ENCODE results near the gene CDK6.
A peak's percentile ranks its signal among the peaks of the same experiment; 100 is the strongest.
"Not testable (repeated sequence)": the region's sequence is repeated elsewhere in the genome, so short reads cannot be mapped to it uniquely, and the experiment has no call there.

The CDK6 gene

GRCh38 chr7:92785923-92786322 lies 50.5 kb downstream of the CDK6 start:
- no peak for DNase-seq

- no peak for DNase-seq
These were observed 51.4 kb downstream of the CDK6 start for GRCh38 chr7:92784935-92785334.

GRCh38 chr7:92783260-92784201 lies 52.8 kb downstream of the CDK6 start:
- DNase-seq, result no peak

GRCh38 chr7:92782855-92783254 lies 53.5 kb downstream of the CDK6 start:
- DNase-seq, result no peak

GRCh38 chr7:92782236-92782635 lies 54.1 kb downstream of the CDK6 start:
- DNase-seq, result no peak

- no peak for DNase-seq
These were observed 55.2 kb downstream of the CDK6 start for GRCh38 chr7:92781117-92781720.

- DNase-seq, result no peak
These were observed 57.4 kb downstream of the CDK6 start for GRCh38 chr7:92778972-92779371.

- DNase-seq, result no peak
These were observed 58.4 kb downstream of the CDK6 start for GRCh38 chr7:92777993-92778392.

GRCh38 chr7:92773808-92774207 lies 62.6 kb downstream of the CDK6 start:
- no peak for DNase-seq

- peak; percentile 62 for DNase-seq
These were observed 66.5 kb downstream of the CDK6 start for GRCh38 chr7:92769844-92770243.

- DNase-seq, result no peak
These were observed 67.0 kb downstream of the CDK6 start for GRCh38 chr7:92769394-92769699.

- peak; percentile 46 for DNase-seq
These were observed 67.6 kb downstream of the CDK6 start for GRCh38 chr7:92768501-92769393.

GRCh38 chr7:92767437-92767836 lies 68.9 kb downstream of the CDK6 start:
- no peak for DNase-seq

- DNase-seq, result peak; percentile 37
These were observed 69.8 kb downstream of the CDK6 start for GRCh38 chr7:92766461-92767003.

- DNase-seq, result no peak
These were observed 70.6 kb downstream of the CDK6 start for GRCh38 chr7:92765725-92766124.

- DNase-seq, result peak; percentile 79
These were observed 72.5 kb downstream of the CDK6 start for GRCh38 chr7:92763636-92764423.

GRCh38 chr7:92762851-92763250 lies 73.5 kb downstream of the CDK6 start:
- no peak for DNase-seq

GRCh38 chr7:92761391-92762097 lies 74.8 kb downstream of the CDK6 start:
- DNase-seq, result no peak

GRCh38 chr7:92758796-92759431 lies 77.5 kb downstream of the CDK6 start:
- no peak for DNase-seq

- not testable (repeated sequence) for DNase-seq
These were observed 79.0 kb downstream of the CDK6 start for GRCh38 chr7:92757311-92757910.

- no peak for DNase-seq
These were observed 80.7 kb downstream of the CDK6 start for GRCh38 chr7:92755680-92756079.

Data from NCI-H1417 treated with DMSO at 0.1 percent for 48 hours (cell line).